DND-41 (cell line): Measurements from ENCODE around the gene TMEM59L.

ENCODE experiments used
- EZH2 ChIP-seq: IDR thresholded peaks from 3 replicates; pipeline ENCODE4 v1.6.1; 2012; ENCODE audit warnings: borderline replicate concordance, low read depth, mild to moderate bottlenecking, moderate library complexity, low read length, inconsistent platforms; ENCODE audit not compliant: severe bottlenecking
- TF ChIP-seq, protein P1 (sequence below): IDR thresholded peaks from 2 replicates; pipeline ENCODE4 v1.5.1; 2012; ENCODE audit warnings: borderline replicate concordance, low read length, moderate library complexity, mild to moderate bottlenecking; ENCODE audit not compliant: poor library complexity, severe bottlenecking; ENCODE audit errors: extremely low read depth

DNA sequence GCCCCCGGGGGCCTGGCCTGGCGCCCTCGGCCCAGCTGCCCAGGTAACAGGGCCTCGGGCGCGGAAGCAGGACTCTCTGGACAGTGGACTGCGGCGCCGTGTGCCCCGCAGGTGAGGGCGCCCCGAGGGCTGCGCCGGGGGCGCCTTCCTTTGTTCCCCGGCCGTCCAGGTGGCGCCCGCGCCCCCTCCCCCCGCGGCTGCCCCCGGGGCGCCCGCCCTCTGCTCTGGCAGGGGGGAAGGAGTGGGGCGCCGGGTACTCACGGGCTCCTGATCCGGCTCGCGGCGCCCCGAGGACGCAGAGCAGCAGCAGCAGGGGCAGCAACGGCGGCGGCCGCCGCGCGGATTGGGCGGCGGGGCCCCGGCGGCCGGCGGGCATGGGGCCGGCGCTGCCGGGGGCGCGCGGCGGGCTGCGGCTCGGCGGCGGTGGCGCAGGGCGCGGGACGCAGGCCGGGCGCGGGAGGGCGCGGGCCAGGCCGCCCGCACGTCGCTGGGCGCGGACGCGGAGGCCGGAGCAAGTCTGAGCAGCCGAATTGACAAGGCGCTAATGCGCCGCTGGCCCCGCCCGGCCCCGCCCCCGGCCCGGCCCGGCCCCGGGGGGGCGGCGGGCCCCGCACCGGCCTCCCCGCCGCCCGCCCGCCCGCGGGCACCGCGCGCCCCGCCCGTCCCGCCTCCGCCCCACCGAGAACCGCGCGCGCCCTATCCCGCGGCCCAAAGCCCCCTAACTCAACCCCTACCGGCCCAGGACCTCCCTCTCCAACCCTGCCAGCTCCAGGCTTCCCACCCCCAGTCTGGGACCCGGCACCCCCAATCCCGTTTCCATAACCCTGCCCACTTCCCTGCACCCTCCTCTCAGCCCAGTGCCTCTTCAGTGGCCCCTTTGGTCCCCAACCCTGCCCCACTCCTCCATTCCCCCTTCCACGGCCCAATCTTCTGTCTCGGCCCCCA is 6.1 kb upstream of the TMEM59L start, which contains the start of gene CRLF1:
- TF ChIP-seq, protein P1, sequence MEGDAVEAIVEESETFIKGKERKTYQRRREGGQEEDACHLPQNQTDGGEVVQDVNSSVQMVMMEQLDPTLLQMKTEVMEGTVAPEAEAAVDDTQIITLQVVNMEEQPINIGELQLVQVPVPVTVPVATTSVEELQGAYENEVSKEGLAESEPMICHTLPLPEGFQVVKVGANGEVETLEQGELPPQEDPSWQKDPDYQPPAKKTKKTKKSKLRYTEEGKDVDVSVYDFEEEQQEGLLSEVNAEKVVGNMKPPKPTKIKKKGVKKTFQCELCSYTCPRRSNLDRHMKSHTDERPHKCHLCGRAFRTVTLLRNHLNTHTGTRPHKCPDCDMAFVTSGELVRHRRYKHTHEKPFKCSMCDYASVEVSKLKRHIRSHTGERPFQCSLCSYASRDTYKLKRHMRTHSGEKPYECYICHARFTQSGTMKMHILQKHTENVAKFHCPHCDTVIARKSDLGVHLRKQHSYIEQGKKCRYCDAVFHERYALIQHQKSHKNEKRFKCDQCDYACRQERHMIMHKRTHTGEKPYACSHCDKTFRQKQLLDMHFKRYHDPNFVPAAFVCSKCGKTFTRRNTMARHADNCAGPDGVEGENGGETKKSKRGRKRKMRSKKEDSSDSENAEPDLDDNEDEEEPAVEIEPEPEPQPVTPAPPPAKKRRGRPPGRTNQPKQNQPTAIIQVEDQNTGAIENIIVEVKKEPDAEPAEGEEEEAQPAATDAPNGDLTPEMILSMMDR: no peak
- TF ChIP-seq EZH2: no peak
